ENCODE results near the gene FHIP1B. TPM values are rescaled to one million over a fixed set of nuclear protein-coding genes. Genes with fewer than 3 reads are reported as not detected.

Gene FHIP1B
- total and polyA plus RNA-seq, 2 of the 4 experiments (the other 2 are of a cell fraction), result 5.9 to 30.2 TPM

DNA sequence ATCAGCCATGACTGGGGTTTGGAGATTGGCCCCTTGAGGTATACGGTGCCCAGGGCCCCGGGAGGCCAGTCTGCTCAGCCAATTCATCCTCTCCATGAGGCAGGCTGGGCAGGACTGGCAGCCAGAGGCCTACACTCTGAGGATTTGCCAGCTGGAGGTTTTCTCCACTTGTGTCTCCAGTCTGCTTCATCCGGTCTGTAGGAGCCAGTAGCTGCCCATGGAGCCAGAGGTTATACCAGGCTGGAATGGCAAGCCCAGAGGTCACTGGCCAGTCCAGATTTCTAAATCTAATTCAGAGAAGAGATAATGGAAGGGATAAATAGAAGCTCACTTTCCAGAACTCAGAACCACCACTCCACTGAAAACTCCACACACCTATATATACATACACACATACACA is 10.0 kb downstream of the FHIP1B start:
- H2AFZ ChIP-seq (replicated peaks; ENCODE audit: low read length, poor library complexity), result no peak overlapping the region
- no peak overlapping the region for H4K5ac ChIP-seq (ENCODE audit: low read depth, low read length)
- dilution Hi-C loops (cut with HindIII; ENCODE audit: low sequenced_read_pairs, unreplicated experiment) (no loop called here), intact Hi-C loops (cut with micrococcal nuclease) (no loop called here), in situ Hi-C loops (cut with MboI; ENCODE audit: low sequenced_read_pairs) (no loop called here)
- POLR2A ChIA-PET (ENCODE audit: unreplicated experiment), result no interaction called here
- no peak overlapping the region for H2BK120ac ChIP-seq (ENCODE audit: low read depth, low read length)
- H3K4me1 ChIP-seq (ENCODE audit: control insufficient read depth, insufficient read depth, low read length), result peaks cover 4% of the 10 kb centered on the region
- no peak overlapping the region for H2AK9ac ChIP-seq (replicated peaks; ENCODE audit: low read depth, low read length, poor library complexity)
- H3K27me3 ChIP-seq (ENCODE audit: control insufficient read depth, insufficient read depth, low read length), result no peaks in the 10 kb centered on the region
- no peak overlapping the region for H2BK15ac ChIP-seq (ENCODE audit: low read depth, low read length)
- H3K27ac ChIP-seq (ENCODE audit: insufficient read depth, low read length), result no peak overlapping the region
- H3K9me1 ChIP-seq (ENCODE audit: insufficient read depth, low read length), result no peaks in the 10 kb centered on the region; the same call in 1 of the 2 replicates
- no peak overlapping the region for H4K91ac ChIP-seq (ENCODE audit: insufficient read depth, low read depth, low read length)
- no peak overlapping the region for H3K56ac ChIP-seq (ENCODE audit: extremely low read depth, insufficient read depth, low read length)
- peaks cover 21% of the 10 kb centered on the region for H3K36me3 ChIP-seq (ENCODE audit: control insufficient read depth, insufficient read depth, low read length)
- H3K9ac ChIP-seq (ENCODE audit: low read depth, low read length), result no peak overlapping the region
- H2BK20ac ChIP-seq (ENCODE audit: low read depth, low read length), result no peak overlapping the region
- no peak overlapping the region for H3K18ac ChIP-seq (ENCODE audit: low read depth, low read length)
- 92% methylated on average over 2 of the region's 3 CpGs; no CpG with 5 or more reads in 1 of the 2 experiments for WGBS, 2 experiments (ENCODE audit: extremely low coverage in 2 of 2, insufficient read length in 1 of 2)
- no peak overlapping the region for H3K4ac ChIP-seq (ENCODE audit: low read depth, low read length)
- H3K14ac ChIP-seq (replicated peaks; ENCODE audit: low read depth, low read length), result no peak overlapping the region
- H4K20me1 ChIP-seq (ENCODE audit: insufficient read depth, low read length), result no peaks in the 10 kb centered on the region
- TF ChIP-seq CTCF (conservative IDR thresholded peaks at IDR 0.05; ENCODE audit: low read depth, low read length) (no peak), MAFK (IDR thresholded peaks at IDR 0.05; ENCODE audit: low read depth, low read length) (no peak), ELK1 (IDR thresholded peaks at IDR 0.05; ENCODE audit: borderline replicate concordance, low read depth, low read length) (no peak), RCOR1 (IDR thresholded peaks at IDR 0.05; ENCODE audit: insufficient replicate concordance, low read length) (no peak), NFE2L2 (IDR thresholded peaks at IDR 0.05; ENCODE audit: low read depth, low read length) (no peak), CHD1 (IDR thresholded peaks at IDR 0.05; ENCODE audit: low read depth, low read length) (no peak), MXI1 (IDR thresholded peaks at IDR 0.05; ENCODE audit: borderline replicate concordance, low read depth, low read length) (no peak), SMC3 (IDR thresholded peaks at IDR 0.05; ENCODE audit: low read depth, low read length) (no peak), RAD21 (IDR thresholded peaks at IDR 0.05; ENCODE audit: low read length) (no peak), BHLHE40 (IDR thresholded peaks at IDR 0.05; ENCODE audit: low read depth, low read length) (no peak)
- no peaks in the 10 kb centered on the region for H3K9me3 ChIP-seq (ENCODE audit: control insufficient read depth, insufficient read depth, low read length)
- no TSS peak for BruUV-seq (replicated peaks)
- H2BK5ac ChIP-seq (ENCODE audit: low read depth, low read length, poor library complexity, severe bottlenecking), result no peak overlapping the region
- CTCF ChIA-PET, result no interaction called here
- no peak for ATAC-seq (ENCODE audit: low read depth)
- H4K8ac ChIP-seq (ENCODE audit: low read depth in 2 of 2, low read length in 2 of 2), result no peak overlapping the region
- no peak overlapping the region for H3K4me3 ChIP-seq (ENCODE audit: insufficient read depth, low read depth, low read length)
- H2AK5ac ChIP-seq (ENCODE audit: low read depth, low read length), result no peak overlapping the region
- H3K23ac ChIP-seq (ENCODE audit: low read depth, low read length), result no peak overlapping the region
- H3K79me1 ChIP-seq (ENCODE audit: low read depth in 1 of 2, low read length in 2 of 2), result peaks cover 20 to 28% of the 10 kb centered on the region in 2 experiments
- no peak for DNase-seq
- no peak overlapping the region for H3K4me2 ChIP-seq (ENCODE audit: low read depth, low read length)

All from IMR-90 (cell line).